ENCODE measurements around the gene OLFML3.

The OLFML3 gene

GRCh38 chr1:113975211-113975895, 3.9 kb upstream of the OLFML3 start:
- Histone ChIP-seq H3K4me1 (ENCODE audit: control insufficient read depth in 2 of 2, insufficient read depth in 1 of 2, low read depth in 1 of 2, low read length in 2 of 2) (peaks cover 16 to 37% of the 10 kb centered on the region in 2 donors), H2AK5ac (ENCODE audit: low read depth, low read length) (no peak overlapping the region), H3K27ac (replicated peaks; ENCODE audit: low read length) (no peak overlapping the region), H4K91ac (ENCODE audit: low read depth, low read length, poor library complexity) (no peak overlapping the region), H2BK120ac (ENCODE audit: low read depth, low read length) (no peak overlapping the region), H2BK12ac (ENCODE audit: low read length) (no peak overlapping the region), H3K9ac (ENCODE audit: low read depth, low read length, poor library complexity) (no peak overlapping the region), H2BK15ac (ENCODE audit: low read length) (no peak overlapping the region), H3K79me1 (ENCODE audit: low read depth, low read length) (no peaks in the 10 kb centered on the region), H2AFZ (ENCODE audit: low read length) (no peak overlapping the region), H3K36me3 (replicated peaks in 1 of 2; ENCODE audit: control insufficient read depth in 2 of 2, insufficient read depth in 2 of 2, low read length in 2 of 2) (peaks cover 12 to 48% of the 10 kb centered on the region in 2 donors), H3K4me2 (ENCODE audit: insufficient read depth, low read length, poor library complexity, severe bottlenecking) (no peak overlapping the region), H3K18ac (ENCODE audit: low read length) (no peak overlapping the region), H3K4me3 (ENCODE audit: low read length in 2 of 2) (no peak overlapping the region), H3K9me3 (replicated peaks in 1 of 2; ENCODE audit: control insufficient read depth in 2 of 2, insufficient read depth in 1 of 2, low read depth in 1 of 2, low read length in 2 of 2) (no peaks in the 10 kb centered on the region), H3K27me3 (ENCODE audit: control insufficient read depth in 3 of 3, insufficient read depth in 3 of 3, low read depth in 1 of 3, low read length in 3 of 3) (peaks cover 0 to 2% (median 0%) of the 10 kb centered on the region in 3 experiments), H2BK5ac (ENCODE audit: low read length) (no peak overlapping the region), H3K4ac (ENCODE audit: low read length) (no peak overlapping the region), H4K8ac (ENCODE audit: low read depth, low read length) (no peak overlapping the region), H3K14ac (ENCODE audit: low read length) (no peak overlapping the region), H3K23ac (ENCODE audit: low read depth, low read length, poor library complexity) (no peak overlapping the region)
- DNase-seq (ENCODE audit: low spot score): no peak
- no CpG with 5 or more reads among the region's 4 CpGs for WGBS, 2 donors (ENCODE audit: extremely low coverage in 2 of 2, insufficient read length in 2 of 2, insufficient replicate concordance in 1 of 2)

- peaks cover 11 to 34% of the 10 kb centered on the region in 2 donors for H3K36me3 ChIP-seq (replicated peaks in 1 of 2; ENCODE audit: control insufficient read depth in 2 of 2, insufficient read depth in 2 of 2, low read length in 2 of 2)
- no peak overlapping the region for H2BK15ac ChIP-seq (ENCODE audit: low read length)
- peaks cover 16 to 37% of the 10 kb centered on the region in 2 donors for H3K4me1 ChIP-seq (ENCODE audit: control insufficient read depth in 2 of 2, insufficient read depth in 1 of 2, low read depth in 1 of 2, low read length in 2 of 2)
- H3K27me3 ChIP-seq (ENCODE audit: control insufficient read depth in 3 of 3, insufficient read depth in 3 of 3, low read depth in 1 of 3, low read length in 3 of 3): peaks cover 0 to 2% (median 0%) of the 10 kb centered on the region in 3 experiments
- H3K4ac ChIP-seq (ENCODE audit: low read length): no peak overlapping the region
- H3K4me2 ChIP-seq (ENCODE audit: insufficient read depth, low read length, poor library complexity, severe bottlenecking): no peak overlapping the region
- no peak overlapping the region for H2AFZ ChIP-seq (ENCODE audit: low read length)
- H2AK5ac ChIP-seq (ENCODE audit: low read depth, low read length): no peak overlapping the region
- H4K91ac ChIP-seq (ENCODE audit: low read depth, low read length, poor library complexity): no peak overlapping the region
- H3K9me3 ChIP-seq (replicated peaks in 1 of 2; ENCODE audit: control insufficient read depth in 2 of 2, insufficient read depth in 1 of 2, low read depth in 1 of 2, low read length in 2 of 2): peaks cover 0 to 3% of the 10 kb centered on the region in 2 donors
- peak overlapping the region; percentile 61 for H3K27ac ChIP-seq (replicated peaks; ENCODE audit: low read length)
- no peak overlapping the region for H3K14ac ChIP-seq (ENCODE audit: low read length)
- H3K4me3 ChIP-seq (ENCODE audit: low read length in 2 of 2): no peak overlapping the region
- H3K18ac ChIP-seq (ENCODE audit: low read length): no peak overlapping the region
- H3K23ac ChIP-seq (ENCODE audit: low read depth, low read length, poor library complexity): no peak overlapping the region
- no peaks in the 10 kb centered on the region for H3K79me1 ChIP-seq (ENCODE audit: low read depth, low read length)
- no peak overlapping the region for H2BK12ac ChIP-seq (ENCODE audit: low read length)
- DNase-seq (ENCODE audit: low spot score): peak; percentile 58
- no peak overlapping the region for H3K9ac ChIP-seq (ENCODE audit: low read depth, low read length, poor library complexity)
- H4K8ac ChIP-seq (ENCODE audit: low read depth, low read length): no peak overlapping the region
- no CpG with 5 or more reads among the region's 4 CpGs for WGBS, 2 donors (ENCODE audit: extremely low coverage in 2 of 2, insufficient read length in 2 of 2, insufficient replicate concordance in 1 of 2)
- H2BK5ac ChIP-seq (ENCODE audit: low read length): no peak overlapping the region
- no peak overlapping the region for H2BK120ac ChIP-seq (ENCODE audit: low read depth, low read length)
These were observed 2.5 kb upstream of the OLFML3 start for GRCh38 chr1:113976609-113977278.

GRCh38 chr1:113977906-113978305, 1.4 kb upstream of the OLFML3 start:
- H3K79me1 ChIP-seq (ENCODE audit: low read depth, low read length): no peaks in the 10 kb centered on the region
- H2AFZ ChIP-seq (ENCODE audit: low read length): no peak overlapping the region
- WGBS, 2 donors (ENCODE audit: extremely low coverage in 2 of 2, insufficient read length in 2 of 2, insufficient replicate concordance in 1 of 2): no CpG with 5 or more reads among the region's 3 CpGs
- H3K9ac ChIP-seq (ENCODE audit: low read depth, low read length, poor library complexity): no peak overlapping the region
- H3K4ac ChIP-seq (ENCODE audit: low read length): no peak overlapping the region
- H2BK120ac ChIP-seq (ENCODE audit: low read depth, low read length): no peak overlapping the region
- no peak overlapping the region for H3K14ac ChIP-seq (ENCODE audit: low read length)
- peaks cover 20 to 43% of the 10 kb centered on the region in 2 donors for H3K4me1 ChIP-seq (ENCODE audit: control insufficient read depth in 2 of 2, insufficient read depth in 1 of 2, low read depth in 1 of 2, low read length in 2 of 2)
- H3K4me2 ChIP-seq (ENCODE audit: insufficient read depth, low read length, poor library complexity, severe bottlenecking): no peak overlapping the region
- H4K8ac ChIP-seq (ENCODE audit: low read depth, low read length): no peak overlapping the region
- H3K9me3 ChIP-seq (replicated peaks in 1 of 2; ENCODE audit: control insufficient read depth in 2 of 2, insufficient read depth in 1 of 2, low read depth in 1 of 2, low read length in 2 of 2): peaks cover 0 to 3% of the 10 kb centered on the region in 2 donors
- H2BK5ac ChIP-seq (ENCODE audit: low read length): no peak overlapping the region
- no peak overlapping the region for H2BK15ac ChIP-seq (ENCODE audit: low read length)
- H2BK12ac ChIP-seq (ENCODE audit: low read length): no peak overlapping the region
- peaks cover 0 to 2% (median 0%) of the 10 kb centered on the region in 3 experiments for H3K27me3 ChIP-seq (ENCODE audit: control insufficient read depth in 3 of 3, insufficient read depth in 3 of 3, low read depth in 1 of 3, low read length in 3 of 3)
- DNase-seq (ENCODE audit: low spot score): no peak
- peaks cover 5 to 23% of the 10 kb centered on the region in 2 donors for H3K36me3 ChIP-seq (replicated peaks in 1 of 2; ENCODE audit: control insufficient read depth in 2 of 2, insufficient read depth in 2 of 2, low read length in 2 of 2)
- peak overlapping the region; percentile 19 for H3K27ac ChIP-seq (replicated peaks; ENCODE audit: low read length)
- no peak overlapping the region for H4K91ac ChIP-seq (ENCODE audit: low read depth, low read length, poor library complexity)
- no peak overlapping the region for H3K18ac ChIP-seq (ENCODE audit: low read length)
- no peak overlapping the region for H3K4me3 ChIP-seq (ENCODE audit: low read length in 2 of 2)
- no peak overlapping the region for H3K23ac ChIP-seq (ENCODE audit: low read depth, low read length, poor library complexity)
- no peak overlapping the region for H2AK5ac ChIP-seq (ENCODE audit: low read depth, low read length)

DNA sequence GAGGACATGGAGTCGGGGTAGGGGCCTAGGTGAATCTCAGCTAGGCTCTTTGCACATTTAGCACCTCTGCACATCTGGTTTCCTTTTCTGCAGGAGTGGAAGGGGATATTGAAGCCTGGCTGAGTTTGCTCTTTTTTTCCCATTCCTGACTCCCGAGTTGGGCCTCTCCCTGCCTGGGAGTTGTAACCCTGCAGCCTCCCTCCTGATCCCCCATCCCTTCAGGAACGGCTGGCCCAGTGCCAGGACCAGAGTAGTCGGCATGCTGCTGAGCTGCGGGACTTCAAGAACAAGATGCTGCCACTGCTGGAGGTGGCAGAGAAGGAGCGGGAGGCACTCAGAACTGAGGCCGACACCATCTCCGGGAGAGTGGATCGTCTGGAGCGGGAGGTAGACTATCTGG, 836 bp downstream of the OLFML3 start:
- no peak overlapping the region for H3K23ac ChIP-seq (ENCODE audit: low read depth, low read length, poor library complexity)
- no CpG with 5 or more reads among the region's 10 CpGs for WGBS, 2 donors (ENCODE audit: extremely low coverage in 2 of 2, insufficient read length in 2 of 2, insufficient replicate concordance in 1 of 2)

More for the DNA sequence above, 836 bp downstream of the OLFML3 start:
- Histone ChIP-seq H3K27ac (replicated peaks; ENCODE audit: low read length) (no peak overlapping the region), H3K14ac (ENCODE audit: low read length) (no peak overlapping the region), H3K27me3 (ENCODE audit: control insufficient read depth in 3 of 3, insufficient read depth in 3 of 3, low read depth in 1 of 3, low read length in 3 of 3) (no peaks in the 10 kb centered on the region), H3K4ac (ENCODE audit: low read length) (no peak overlapping the region), H3K36me3 (replicated peaks in 1 of 2; ENCODE audit: control insufficient read depth in 2 of 2, insufficient read depth in 2 of 2, low read length in 2 of 2) (peaks cover 0 to 2% of the 10 kb centered on the region in 2 donors), H2AK5ac (ENCODE audit: low read depth, low read length) (peak overlapping the region; percentile 28), H3K4me3 (ENCODE audit: low read length in 2 of 2) (no peak overlapping the region), H3K18ac (ENCODE audit: low read length) (peak overlapping the region; percentile 73), H3K9ac (ENCODE audit: low read depth, low read length, poor library complexity) (no peak overlapping the region), H3K9me3 (replicated peaks in 1 of 2; ENCODE audit: control insufficient read depth in 2 of 2, insufficient read depth in 1 of 2, low read depth in 1 of 2, low read length in 2 of 2) (peaks cover 3 to 4% of the 10 kb centered on the region in 2 donors), H4K91ac (ENCODE audit: low read depth, low read length, poor library complexity) (peak overlapping the region; percentile 12), H3K79me1 (ENCODE audit: low read depth, low read length) (no peaks in the 10 kb centered on the region), H2AFZ (ENCODE audit: low read length) (no peak overlapping the region), H2BK12ac (ENCODE audit: low read length) (peak overlapping the region; percentile 14), H4K8ac (ENCODE audit: low read depth, low read length) (no peak overlapping the region), H2BK120ac (ENCODE audit: low read depth, low read length) (no peak overlapping the region), H2BK5ac (ENCODE audit: low read length) (no peak overlapping the region), H3K4me1 (ENCODE audit: control insufficient read depth in 2 of 2, insufficient read depth in 1 of 2, low read depth in 1 of 2, low read length in 2 of 2) (peaks cover 27 to 39% of the 10 kb centered on the region in 2 donors), H3K4me2 (ENCODE audit: insufficient read depth, low read length, poor library complexity, severe bottlenecking) (no peak overlapping the region), H2BK15ac (ENCODE audit: low read length) (no peak overlapping the region)
- no peak for DNase-seq (ENCODE audit: low spot score)

Measured in neuronal stem cell (in vitro differentiated cells).